ENCODE measurements around the gene CLTB. TPM values are rescaled to one million over a fixed set of nuclear protein-coding genes. Genes with fewer than 3 reads are reported as not detected.

CLTB gene
- total and polyA plus RNA-seq, 2 of the 8 experiments (the other 6 are each of a cell fraction or from before 2014, with no cell fraction given) = 25.9 to 34.9 TPM

DNA sequence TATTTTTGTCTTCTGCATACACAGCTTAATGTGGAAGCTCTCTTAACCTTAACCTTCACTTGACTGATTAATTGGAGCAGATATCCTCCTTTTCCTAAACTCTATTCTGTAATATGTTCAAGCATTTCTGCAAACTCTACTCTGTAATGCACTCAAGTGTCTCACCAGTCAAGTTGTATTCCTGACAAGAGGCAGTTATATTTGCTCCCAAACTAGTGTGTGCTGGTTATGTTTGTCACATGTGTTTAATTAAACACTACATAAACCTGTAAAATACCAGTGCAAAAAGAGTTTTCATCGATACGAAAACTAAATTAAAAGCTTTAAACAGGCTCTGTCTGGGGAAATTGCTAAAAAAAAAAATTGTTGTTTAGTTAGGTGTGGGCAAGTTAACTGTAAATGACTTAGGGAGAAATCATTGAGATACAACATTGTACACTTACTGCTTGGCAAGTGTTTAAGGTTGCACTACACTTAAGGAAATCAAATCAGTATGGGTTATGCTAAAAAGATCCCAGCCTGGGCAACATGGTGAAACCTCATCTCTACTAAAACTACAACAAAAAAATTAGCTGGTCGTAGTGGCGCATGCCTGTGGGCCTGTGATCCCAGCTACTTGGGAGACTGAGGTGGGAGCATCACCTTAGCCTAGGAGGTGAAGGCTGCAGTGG, 38.5 kb upstream of the CLTB start (continued):
- TF ChIP-seq, protein P1, sequence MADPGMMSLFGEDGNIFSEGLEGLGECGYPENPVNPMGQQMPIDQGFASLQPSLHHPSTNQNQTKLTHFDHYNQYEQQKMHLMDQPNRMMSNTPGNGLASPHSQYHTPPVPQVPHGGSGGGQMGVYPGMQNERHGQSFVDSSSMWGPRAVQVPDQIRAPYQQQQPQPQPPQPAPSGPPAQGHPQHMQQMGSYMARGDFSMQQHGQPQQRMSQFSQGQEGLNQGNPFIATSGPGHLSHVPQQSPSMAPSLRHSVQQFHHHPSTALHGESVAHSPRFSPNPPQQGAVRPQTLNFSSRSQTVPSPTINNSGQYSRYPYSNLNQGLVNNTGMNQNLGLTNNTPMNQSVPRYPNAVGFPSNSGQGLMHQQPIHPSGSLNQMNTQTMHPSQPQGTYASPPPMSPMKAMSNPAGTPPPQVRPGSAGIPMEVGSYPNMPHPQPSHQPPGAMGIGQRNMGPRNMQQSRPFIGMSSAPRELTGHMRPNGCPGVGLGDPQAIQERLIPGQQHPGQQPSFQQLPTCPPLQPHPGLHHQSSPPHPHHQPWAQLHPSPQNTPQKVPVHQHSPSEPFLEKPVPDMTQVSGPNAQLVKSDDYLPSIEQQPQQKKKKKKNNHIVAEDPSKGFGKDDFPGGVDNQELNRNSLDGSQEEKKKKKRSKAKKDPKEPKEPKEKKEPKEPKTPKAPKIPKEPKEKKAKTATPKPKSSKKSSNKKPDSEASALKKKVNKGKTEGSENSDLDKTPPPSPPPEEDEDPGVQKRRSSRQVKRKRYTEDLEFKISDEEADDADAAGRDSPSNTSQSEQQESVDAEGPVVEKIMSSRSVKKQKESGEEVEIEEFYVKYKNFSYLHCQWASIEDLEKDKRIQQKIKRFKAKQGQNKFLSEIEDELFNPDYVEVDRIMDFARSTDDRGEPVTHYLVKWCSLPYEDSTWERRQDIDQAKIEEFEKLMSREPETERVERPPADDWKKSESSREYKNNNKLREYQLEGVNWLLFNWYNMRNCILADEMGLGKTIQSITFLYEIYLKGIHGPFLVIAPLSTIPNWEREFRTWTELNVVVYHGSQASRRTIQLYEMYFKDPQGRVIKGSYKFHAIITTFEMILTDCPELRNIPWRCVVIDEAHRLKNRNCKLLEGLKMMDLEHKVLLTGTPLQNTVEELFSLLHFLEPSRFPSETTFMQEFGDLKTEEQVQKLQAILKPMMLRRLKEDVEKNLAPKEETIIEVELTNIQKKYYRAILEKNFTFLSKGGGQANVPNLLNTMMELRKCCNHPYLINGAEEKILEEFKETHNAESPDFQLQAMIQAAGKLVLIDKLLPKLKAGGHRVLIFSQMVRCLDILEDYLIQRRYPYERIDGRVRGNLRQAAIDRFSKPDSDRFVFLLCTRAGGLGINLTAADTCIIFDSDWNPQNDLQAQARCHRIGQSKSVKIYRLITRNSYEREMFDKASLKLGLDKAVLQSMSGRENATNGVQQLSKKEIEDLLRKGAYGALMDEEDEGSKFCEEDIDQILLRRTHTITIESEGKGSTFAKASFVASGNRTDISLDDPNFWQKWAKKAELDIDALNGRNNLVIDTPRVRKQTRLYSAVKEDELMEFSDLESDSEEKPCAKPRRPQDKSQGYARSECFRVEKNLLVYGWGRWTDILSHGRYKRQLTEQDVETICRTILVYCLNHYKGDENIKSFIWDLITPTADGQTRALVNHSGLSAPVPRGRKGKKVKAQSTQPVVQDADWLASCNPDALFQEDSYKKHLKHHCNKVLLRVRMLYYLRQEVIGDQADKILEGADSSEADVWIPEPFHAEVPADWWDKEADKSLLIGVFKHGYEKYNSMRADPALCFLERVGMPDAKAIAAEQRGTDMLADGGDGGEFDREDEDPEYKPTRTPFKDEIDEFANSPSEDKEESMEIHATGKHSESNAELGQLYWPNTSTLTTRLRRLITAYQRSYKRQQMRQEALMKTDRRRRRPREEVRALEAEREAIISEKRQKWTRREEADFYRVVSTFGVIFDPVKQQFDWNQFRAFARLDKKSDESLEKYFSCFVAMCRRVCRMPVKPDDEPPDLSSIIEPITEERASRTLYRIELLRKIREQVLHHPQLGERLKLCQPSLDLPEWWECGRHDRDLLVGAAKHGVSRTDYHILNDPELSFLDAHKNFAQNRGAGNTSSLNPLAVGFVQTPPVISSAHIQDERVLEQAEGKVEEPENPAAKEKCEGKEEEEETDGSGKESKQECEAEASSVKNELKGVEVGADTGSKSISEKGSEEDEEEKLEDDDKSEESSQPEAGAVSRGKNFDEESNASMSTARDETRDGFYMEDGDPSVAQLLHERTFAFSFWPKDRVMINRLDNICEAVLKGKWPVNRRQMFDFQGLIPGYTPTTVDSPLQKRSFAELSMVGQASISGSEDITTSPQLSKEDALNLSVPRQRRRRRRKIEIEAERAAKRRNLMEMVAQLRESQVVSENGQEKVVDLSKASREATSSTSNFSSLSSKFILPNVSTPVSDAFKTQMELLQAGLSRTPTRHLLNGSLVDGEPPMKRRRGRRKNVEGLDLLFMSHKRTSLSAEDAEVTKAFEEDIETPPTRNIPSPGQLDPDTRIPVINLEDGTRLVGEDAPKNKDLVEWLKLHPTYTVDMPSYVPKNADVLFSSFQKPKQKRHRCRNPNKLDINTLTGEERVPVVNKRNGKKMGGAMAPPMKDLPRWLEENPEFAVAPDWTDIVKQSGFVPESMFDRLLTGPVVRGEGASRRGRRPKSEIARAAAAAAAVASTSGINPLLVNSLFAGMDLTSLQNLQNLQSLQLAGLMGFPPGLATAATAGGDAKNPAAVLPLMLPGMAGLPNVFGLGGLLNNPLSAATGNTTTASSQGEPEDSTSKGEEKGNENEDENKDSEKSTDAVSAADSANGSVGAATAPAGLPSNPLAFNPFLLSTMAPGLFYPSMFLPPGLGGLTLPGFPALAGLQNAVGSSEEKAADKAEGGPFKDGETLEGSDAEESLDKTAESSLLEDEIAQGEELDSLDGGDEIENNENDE (IDR thresholded peaks at IDR 0.05; ENCODE audit: insufficient replicate concordance, low read length) = no peak
- TF ChIP-seq, protein P2, sequence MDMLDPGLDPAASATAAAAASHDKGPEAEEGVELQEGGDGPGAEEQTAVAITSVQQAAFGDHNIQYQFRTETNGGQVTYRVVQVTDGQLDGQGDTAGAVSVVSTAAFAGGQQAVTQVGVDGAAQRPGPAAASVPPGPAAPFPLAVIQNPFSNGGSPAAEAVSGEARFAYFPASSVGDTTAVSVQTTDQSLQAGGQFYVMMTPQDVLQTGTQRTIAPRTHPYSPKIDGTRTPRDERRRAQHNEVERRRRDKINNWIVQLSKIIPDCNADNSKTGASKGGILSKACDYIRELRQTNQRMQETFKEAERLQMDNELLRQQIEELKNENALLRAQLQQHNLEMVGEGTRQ (IDR thresholded peaks at IDR 0.05; ENCODE audit: low read length) = no peak
- TF ChIP-seq EP300 (IDR thresholded peaks at IDR 0.05; ENCODE audit: borderline replicate concordance in 1 of 2, low read depth in 2 of 2, low read length in 2 of 2) (no peak), SIX5 (IDR thresholded peaks at IDR 0.05; ENCODE audit: low read depth, low read length) (no peak), EGR1 (IDR thresholded peaks at IDR 0.05; ENCODE audit: borderline replicate concordance, low read depth, low read length) (no peak), TEAD4 (IDR thresholded peaks at IDR 0.05; ENCODE audit: low read depth, low read length) (no peak), KDM1A (IDR thresholded peaks at IDR 0.05; ENCODE audit: borderline replicate concordance, low read length) (no peak), SUZ12 (IDR thresholded peaks at IDR 0.05; ENCODE audit: low read length) (no peak), SIRT6 (IDR thresholded peaks at IDR 0.05; ENCODE audit: low read length) (no peak), CBX5 (IDR thresholded peaks at IDR 0.05; ENCODE audit: low read depth, low read length) (no peak)

All from H1 (cell line).